Activated CD4-positive, alpha-beta T cell treated with anti-CD3 and anti-CD28 coated beads for 24 hours (primary cell): Measurements from ENCODE around the gene THRAP3.

Experiments used
- DNase-seq, 2 donors: peaks; one replicate each; pipeline ENCODE4 v3.0.0-alpha.2; 2020; ENCODE audit warnings: low read depth in 2 of 2

Gene THRAP3

GRCh38 chr1:36326499-36326898, 102.3 kb downstream of the THRAP3 start:
- no peak for DNase-seq

GRCh38 chr1:36327421-36328087, 103.3 kb downstream of the THRAP3 start:
- DNase-seq = no peak

GRCh38 chr1:36328088-36328480, 103.8 kb downstream of the THRAP3 start:
- no peak for DNase-seq

GRCh38 chr1:36328713-36329112, 104.5 kb downstream of the THRAP3 start:
- DNase-seq = no peak

GRCh38 chr1:36329817-36330216, 105.6 kb downstream of the THRAP3 start:
- no peak for DNase-seq

GRCh38 chr1:36330940-36331339, 106.7 kb downstream of the THRAP3 start:
- DNase-seq = no peak

- DNase-seq = no peak
Measured at GRCh38 chr1:36337830-36338229, 113.6 kb downstream of the THRAP3 start.

- DNase-seq = no peak
Measured at GRCh38 chr1:36339215-36339614, 115.0 kb downstream of the THRAP3 start.

GRCh38 chr1:36339615-36340014, 115.4 kb downstream of the THRAP3 start:
- no peak for DNase-seq

GRCh38 chr1:36341626-36342320, 117.5 kb downstream of the THRAP3 start:
- no peak for DNase-seq

GRCh38 chr1:36342426-36343185, 118.4 kb downstream of the THRAP3 start:
- no peak for DNase-seq

- no peak for DNase-seq
Measured at GRCh38 chr1:36343651-36344394, 119.6 kb downstream of the THRAP3 start.

- no peak for DNase-seq
Measured at GRCh38 chr1:36344395-36344680, 120.1 kb downstream of the THRAP3 start.

GRCh38 chr1:36345353-36345752, 121.1 kb downstream of the THRAP3 start:
- DNase-seq = no peak

- no peak for DNase-seq
Measured at GRCh38 chr1:36346741-36347370, 122.6 kb downstream of the THRAP3 start.

GRCh38 chr1:36349241-36349671, 125.0 kb downstream of the THRAP3 start:
- no peak for DNase-seq

GRCh38 chr1:36349839-36350238, 125.6 kb downstream of the THRAP3 start:
- no peak for DNase-seq

GRCh38 chr1:36350659-36351226, 126.5 kb downstream of the THRAP3 start:
- no peak for DNase-seq

- no peak for DNase-seq
Measured at GRCh38 chr1:36351227-36351977, 127.2 kb downstream of the THRAP3 start.

- no peak for DNase-seq
Measured at GRCh38 chr1:36352125-36352909, 128.1 kb downstream of the THRAP3 start.
